ENCODE measurements around the gene SCYL2.
"Not testable (repeated sequence)": the region's sequence is repeated elsewhere in the genome, so short reads cannot be mapped to it uniquely, and the experiment has no call there.

- TF ChIP-seq POLR2A, EP300 (IDR thresholded peaks at IDR 0.05): not testable (repeated sequence)
- TF ChIP-seq, protein P1, sequence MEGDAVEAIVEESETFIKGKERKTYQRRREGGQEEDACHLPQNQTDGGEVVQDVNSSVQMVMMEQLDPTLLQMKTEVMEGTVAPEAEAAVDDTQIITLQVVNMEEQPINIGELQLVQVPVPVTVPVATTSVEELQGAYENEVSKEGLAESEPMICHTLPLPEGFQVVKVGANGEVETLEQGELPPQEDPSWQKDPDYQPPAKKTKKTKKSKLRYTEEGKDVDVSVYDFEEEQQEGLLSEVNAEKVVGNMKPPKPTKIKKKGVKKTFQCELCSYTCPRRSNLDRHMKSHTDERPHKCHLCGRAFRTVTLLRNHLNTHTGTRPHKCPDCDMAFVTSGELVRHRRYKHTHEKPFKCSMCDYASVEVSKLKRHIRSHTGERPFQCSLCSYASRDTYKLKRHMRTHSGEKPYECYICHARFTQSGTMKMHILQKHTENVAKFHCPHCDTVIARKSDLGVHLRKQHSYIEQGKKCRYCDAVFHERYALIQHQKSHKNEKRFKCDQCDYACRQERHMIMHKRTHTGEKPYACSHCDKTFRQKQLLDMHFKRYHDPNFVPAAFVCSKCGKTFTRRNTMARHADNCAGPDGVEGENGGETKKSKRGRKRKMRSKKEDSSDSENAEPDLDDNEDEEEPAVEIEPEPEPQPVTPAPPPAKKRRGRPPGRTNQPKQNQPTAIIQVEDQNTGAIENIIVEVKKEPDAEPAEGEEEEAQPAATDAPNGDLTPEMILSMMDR (IDR thresholded peaks at IDR 0.05) = not testable (repeated sequence)
Measured at GRCh38 chr12:100222173-100222572, 44.8 kb upstream of the SCYL2 start.

All from ovary (tissue), 3 donors.